Glutamatergic neuron (in vitro differentiated cells): ENCODE measurements around the gene NRXN3. TPM values are rescaled to one million over a fixed set of nuclear protein-coding genes. Genes with fewer than 3 reads are reported as not detected.

ENCODE experiments used
- DNase-seq: peaks from one replicate; pipeline ENCODE4 v3.0.0; 2022
- H3K27ac Mint-ChIP-seq: one replicate; pipeline ENCODE4 v1.8.0; 2020; ENCODE audit warnings: mild to moderate bottlenecking, mixed read lengths, inconsistent platforms; ENCODE audit not compliant: unreplicated experiment
- H3K27me3 Mint-ChIP-seq: one replicate; pipeline ENCODE4 v1.8.0; 2020; ENCODE audit warnings: mild to moderate bottlenecking, moderate library complexity, mixed read lengths, inconsistent platforms; ENCODE audit not compliant: unreplicated experiment
- H3K36me3 Mint-ChIP-seq: one replicate; pipeline ENCODE4 v1.8.0; 2020; ENCODE audit warnings: mild to moderate bottlenecking, mixed read lengths, inconsistent platforms; ENCODE audit not compliant: unreplicated experiment
- H3K4me1 Mint-ChIP-seq: one replicate; pipeline ENCODE4 v1.8.0; 2020; ENCODE audit warnings: mild to moderate bottlenecking, low read depth, mixed read lengths, inconsistent platforms; ENCODE audit not compliant: unreplicated experiment
- H3K4me3 Mint-ChIP-seq: one replicate; pipeline ENCODE4 v1.8.0; 2020; ENCODE audit warnings: mild to moderate bottlenecking, mixed read lengths, inconsistent platforms; ENCODE audit not compliant: unreplicated experiment
- H3K9me3 Mint-ChIP-seq: one replicate; pipeline ENCODE4 v1.8.0; 2020; ENCODE audit warnings: mild to moderate bottlenecking, moderate library complexity, mixed read lengths, inconsistent platforms; ENCODE audit not compliant: unreplicated experiment
- total RNA-seq: library from RNA; stranded (reverse); fragmentation: NEBNext Ultra II Directional; extraction: Animal tissue kit (Norgen Biotek cat#: 25700); gene quantifications from one replicate; pipeline ENCODE4 v1.2.1, GENCODE V29; 2021; ENCODE audit not compliant: unreplicated experiment
- TF ChIP-seq, protein P1 (sequence below): fragments of 200-600 bp; sonication (generic); IDR thresholded peaks from one replicate; pipeline ENCODE4 v1.5.0; 2021; ENCODE audit not compliant: partially characterized antibody, unreplicated experiment

Gene NRXN3
- total RNA-seq, 1 donor from 2014 or later = 1.2 TPM

DNA sequence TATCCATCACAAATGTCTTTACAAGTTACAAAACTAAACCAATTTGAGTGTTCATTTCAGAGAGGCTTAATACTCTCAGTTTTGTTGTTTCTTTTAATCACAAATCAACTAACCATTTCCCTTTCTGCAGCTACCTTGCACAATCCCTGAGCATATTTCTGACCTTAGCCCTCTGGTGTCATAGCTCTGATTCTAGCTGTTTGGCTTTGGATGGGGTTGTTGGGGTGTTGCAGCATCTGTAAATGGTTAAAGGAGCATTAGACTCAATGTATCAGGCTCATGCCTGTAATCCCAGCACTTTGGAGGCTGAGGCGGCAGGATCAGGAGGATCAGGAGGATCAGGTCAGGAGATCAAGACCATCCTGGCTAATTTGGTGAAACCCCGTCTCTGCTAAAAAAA lies 461.4 kb downstream of the NRXN3 start:
- Mint-ChIP-seq H3K27ac (no peak overlapping the region), H3K9me3 (no peaks in the 10 kb centered on the region), H3K4me1 (no peaks in the 10 kb centered on the region), H3K27me3 (no peaks in the 10 kb centered on the region), H3K4me3 (no peak overlapping the region), H3K36me3 (no peaks in the 10 kb centered on the region)
- TF ChIP-seq, protein P1, sequence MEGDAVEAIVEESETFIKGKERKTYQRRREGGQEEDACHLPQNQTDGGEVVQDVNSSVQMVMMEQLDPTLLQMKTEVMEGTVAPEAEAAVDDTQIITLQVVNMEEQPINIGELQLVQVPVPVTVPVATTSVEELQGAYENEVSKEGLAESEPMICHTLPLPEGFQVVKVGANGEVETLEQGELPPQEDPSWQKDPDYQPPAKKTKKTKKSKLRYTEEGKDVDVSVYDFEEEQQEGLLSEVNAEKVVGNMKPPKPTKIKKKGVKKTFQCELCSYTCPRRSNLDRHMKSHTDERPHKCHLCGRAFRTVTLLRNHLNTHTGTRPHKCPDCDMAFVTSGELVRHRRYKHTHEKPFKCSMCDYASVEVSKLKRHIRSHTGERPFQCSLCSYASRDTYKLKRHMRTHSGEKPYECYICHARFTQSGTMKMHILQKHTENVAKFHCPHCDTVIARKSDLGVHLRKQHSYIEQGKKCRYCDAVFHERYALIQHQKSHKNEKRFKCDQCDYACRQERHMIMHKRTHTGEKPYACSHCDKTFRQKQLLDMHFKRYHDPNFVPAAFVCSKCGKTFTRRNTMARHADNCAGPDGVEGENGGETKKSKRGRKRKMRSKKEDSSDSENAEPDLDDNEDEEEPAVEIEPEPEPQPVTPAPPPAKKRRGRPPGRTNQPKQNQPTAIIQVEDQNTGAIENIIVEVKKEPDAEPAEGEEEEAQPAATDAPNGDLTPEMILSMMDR = no peak
- no peak for DNase-seq

DNA sequence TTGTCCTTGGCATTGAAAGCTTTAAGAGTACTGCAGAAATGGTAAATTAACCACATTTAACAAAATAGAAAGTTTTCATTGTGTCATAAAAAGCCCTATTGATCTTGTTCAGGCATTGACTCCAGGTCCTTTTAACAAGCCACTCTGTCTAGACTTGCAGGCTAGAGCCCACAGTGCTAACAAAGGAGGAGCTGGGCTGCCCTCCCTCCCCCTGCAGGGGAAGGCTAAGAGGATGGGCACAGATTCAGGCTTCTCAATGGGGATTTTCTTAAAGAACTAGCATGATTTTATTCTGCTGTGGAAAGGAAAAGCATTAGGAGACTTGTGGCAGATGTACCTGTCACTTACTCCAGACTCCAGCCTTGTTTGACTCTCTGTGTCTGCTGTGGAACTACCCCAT lies 463.6 kb downstream of the NRXN3 start:
- Mint-ChIP-seq H3K27ac (no peak overlapping the region), H3K27me3 (no peaks in the 10 kb centered on the region), H3K4me1 (no peaks in the 10 kb centered on the region), H3K9me3 (peaks cover 2% of the 10 kb centered on the region), H3K36me3 (peaks cover 5% of the 10 kb centered on the region), H3K4me3 (no peak overlapping the region)
- DNase-seq = peak; percentile 22
- TF ChIP-seq, protein P1 = no peak

DNA sequence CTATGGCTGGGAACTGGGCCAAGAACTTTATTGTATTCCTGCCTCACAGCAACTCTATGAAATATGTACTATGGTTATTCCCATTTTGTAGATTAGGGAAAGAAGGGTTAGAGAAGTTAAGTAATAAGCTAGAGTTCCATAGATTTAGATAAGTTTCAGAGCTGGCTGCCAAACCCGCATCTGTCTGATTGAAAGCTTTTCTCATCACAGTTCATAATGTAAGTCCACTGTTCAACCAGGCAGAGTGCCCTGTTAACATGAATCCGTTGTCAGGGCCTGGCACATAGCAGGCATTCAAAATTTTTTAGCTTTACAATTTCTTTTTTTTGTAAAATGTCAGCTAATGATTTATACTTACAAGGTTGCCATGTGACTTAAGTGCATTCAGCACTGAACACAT lies 467.3 kb downstream of the NRXN3 start:
- DNase-seq = no peak
- Mint-ChIP-seq H3K9me3 (peaks cover 2% of the 10 kb centered on the region), H3K4me3 (no peak overlapping the region), H3K27me3 (no peaks in the 10 kb centered on the region), H3K4me1 (no peaks in the 10 kb centered on the region), H3K36me3 (peaks cover 5% of the 10 kb centered on the region), H3K27ac (no peak overlapping the region)
- TF ChIP-seq, protein P1 = no peak

DNA sequence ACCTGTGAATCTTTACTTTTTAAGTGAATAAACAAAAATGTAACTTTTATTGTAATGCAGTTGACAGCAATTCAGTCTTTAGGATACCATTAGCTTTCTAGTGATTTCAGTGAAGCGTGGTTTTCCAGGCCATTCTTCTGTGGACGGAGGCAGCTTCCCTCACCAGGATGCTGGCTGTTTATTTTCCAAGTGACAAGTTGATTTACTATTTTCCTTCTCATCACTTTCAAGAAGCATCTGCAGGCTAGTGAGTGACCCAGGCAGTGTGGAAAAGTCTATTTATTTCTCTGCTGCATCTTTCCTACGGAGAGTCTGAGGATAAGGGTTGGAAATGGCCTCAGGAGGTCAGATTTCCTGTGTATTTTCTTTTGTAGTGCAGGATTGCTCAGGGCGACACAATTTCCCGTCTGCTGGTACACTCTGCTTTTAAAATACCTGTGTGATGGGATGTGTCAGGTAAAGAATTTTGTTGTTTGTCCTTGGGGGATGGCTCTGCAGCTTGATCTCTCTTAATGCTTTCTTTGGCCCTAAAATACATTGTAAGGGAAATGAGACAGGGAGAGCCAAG lies 467.8 kb downstream of the NRXN3 start:
- Mint-ChIP-seq H3K27ac (no peak overlapping the region), H3K4me3 (no peak overlapping the region), H3K4me1 (no peaks in the 10 kb centered on the region), H3K27me3 (no peaks in the 10 kb centered on the region), H3K36me3 (peaks cover 5% of the 10 kb centered on the region), H3K9me3 (peaks cover 2% of the 10 kb centered on the region)
- no peak for DNase-seq
- TF ChIP-seq, protein P1 = no peak

DNA sequence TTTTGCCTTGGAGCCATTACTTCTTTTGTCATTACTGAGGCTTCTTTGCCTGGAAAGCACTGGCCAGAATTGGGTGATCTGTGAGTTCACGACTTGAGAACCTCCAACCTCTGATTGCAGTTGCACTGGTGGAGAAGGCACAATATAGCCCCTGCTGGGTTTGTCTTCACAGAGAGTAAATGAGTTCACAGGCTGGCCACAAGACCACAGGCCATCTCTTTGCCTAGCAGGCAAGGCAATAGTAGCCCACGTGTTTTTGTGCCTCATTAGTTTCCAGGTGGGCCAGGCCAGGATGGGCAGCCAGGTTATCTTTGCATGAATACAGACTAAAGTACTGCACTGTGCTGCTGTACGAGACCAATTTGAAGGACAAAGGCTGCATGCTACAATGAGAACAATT lies 468.8 kb downstream of the NRXN3 start:
- Mint-ChIP-seq H3K9me3 (peaks cover 2% of the 10 kb centered on the region), H3K4me1 (no peaks in the 10 kb centered on the region), H3K27ac (no peak overlapping the region), H3K27me3 (no peaks in the 10 kb centered on the region), H3K36me3 (peaks cover 5% of the 10 kb centered on the region), H3K4me3 (no peak overlapping the region)
- DNase-seq = no peak
- TF ChIP-seq, protein P1 = no peak
